ENCODE data around the gene IRF7.

The IRF7 gene

GRCh38 chr11:563066-563811, 52.5 kb downstream of the IRF7 start:
- no peak for DNase-seq

Measured in CD4-positive, alpha-beta T cell treated with Interleukin-15 for 1 hour (primary cell).